ENCODE data around the gene TMEM44.

Gene TMEM44

GRCh38 chr3:194647747-194648146, 14.5 kb upstream of the TMEM44 start:
- TF ChIP-seq CTCF (conservative IDR thresholded peaks at IDR 0.05; ENCODE audit: low read depth, low read length), result no peak
- DNase-seq (ENCODE audit: low read depth), result no peak
- H3K4me3 ChIP-seq (ENCODE audit: low read depth, low read length), result no peak overlapping the region

- TF ChIP-seq CTCF (conservative IDR thresholded peaks at IDR 0.05; ENCODE audit: low read depth, low read length), result no peak
- H3K4me3 ChIP-seq (ENCODE audit: low read depth, low read length), result no peak overlapping the region
- DNase-seq (ENCODE audit: low read depth), result no peak
These were observed 9.6 kb upstream of the TMEM44 start for GRCh38 chr3:194642769-194643168.

GRCh38 chr3:194640829-194641228, 7.6 kb upstream of the TMEM44 start:
- DNase-seq (ENCODE audit: low read depth), result peak; percentile 64
- H3K4me3 ChIP-seq (ENCODE audit: low read depth, low read length), result no peak overlapping the region
- peak; percentile 62 for TF ChIP-seq CTCF (conservative IDR thresholded peaks at IDR 0.05; ENCODE audit: low read depth, low read length)

- no peak overlapping the region for H3K4me3 ChIP-seq (ENCODE audit: low read depth, low read length)
- TF ChIP-seq CTCF (conservative IDR thresholded peaks at IDR 0.05; ENCODE audit: low read depth, low read length), result no peak
- DNase-seq (ENCODE audit: low read depth), result no peak
These were observed 5.9 kb upstream of the TMEM44 start for GRCh38 chr3:194638991-194639605.

- DNase-seq (ENCODE audit: low read depth), result no peak
- TF ChIP-seq CTCF (conservative IDR thresholded peaks at IDR 0.05; ENCODE audit: low read depth, low read length), result no peak
- H3K4me3 ChIP-seq (ENCODE audit: low read depth, low read length), result no peak overlapping the region
These were observed 4.6 kb upstream of the TMEM44 start for GRCh38 chr3:194637541-194638400.

GRCh38 chr3:194637066-194637465, 3.8 kb upstream of the TMEM44 start:
- TF ChIP-seq CTCF (conservative IDR thresholded peaks at IDR 0.05; ENCODE audit: low read depth, low read length), result no peak
- no peak for DNase-seq (ENCODE audit: low read depth)
- H3K4me3 ChIP-seq (ENCODE audit: low read depth, low read length), result no peak overlapping the region
